NCI-H526 (cell line): Measurements from ENCODE around the gene UCP3.

Experiments used
- DNase-seq, 2 experiments: peaks; one replicate each; lab custom pipeline; 2025; lab: John Stamatoyannopoulos, UW

UCP3 gene

DNA sequence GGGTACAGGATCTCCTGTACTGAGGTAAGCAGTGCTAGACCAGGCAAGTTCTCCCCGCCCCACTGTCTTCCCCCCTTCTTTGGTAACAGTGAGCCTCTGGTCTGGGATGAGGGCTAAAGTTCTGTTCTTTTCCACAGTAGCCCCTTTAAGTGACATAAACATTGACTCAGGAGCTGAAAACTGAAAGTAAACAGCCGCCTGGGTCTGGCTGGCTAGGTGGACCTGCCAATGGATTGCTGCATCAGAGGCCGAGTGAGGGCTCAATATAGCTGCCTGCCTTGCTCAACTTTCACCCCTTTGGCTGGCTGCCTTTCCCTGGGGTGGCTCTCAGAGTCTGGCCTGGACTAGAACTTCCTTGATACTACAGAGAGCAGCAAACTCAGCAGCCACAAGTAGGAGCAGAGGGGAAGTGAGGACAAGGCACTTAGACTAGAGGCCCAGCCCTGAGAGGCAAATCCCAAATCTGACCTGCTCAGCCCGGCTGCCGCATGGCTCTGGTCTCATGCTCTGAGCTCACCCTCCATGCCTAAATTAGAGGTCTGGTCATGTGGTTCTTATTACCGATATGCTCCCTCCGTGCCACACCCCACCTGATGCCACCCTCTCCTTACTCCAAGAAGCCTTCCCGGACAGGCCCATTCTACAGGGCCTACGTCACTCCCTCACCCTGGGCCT lies 9.6 kb upstream of the UCP3 start:
- no peak for DNase-seq

DNA sequence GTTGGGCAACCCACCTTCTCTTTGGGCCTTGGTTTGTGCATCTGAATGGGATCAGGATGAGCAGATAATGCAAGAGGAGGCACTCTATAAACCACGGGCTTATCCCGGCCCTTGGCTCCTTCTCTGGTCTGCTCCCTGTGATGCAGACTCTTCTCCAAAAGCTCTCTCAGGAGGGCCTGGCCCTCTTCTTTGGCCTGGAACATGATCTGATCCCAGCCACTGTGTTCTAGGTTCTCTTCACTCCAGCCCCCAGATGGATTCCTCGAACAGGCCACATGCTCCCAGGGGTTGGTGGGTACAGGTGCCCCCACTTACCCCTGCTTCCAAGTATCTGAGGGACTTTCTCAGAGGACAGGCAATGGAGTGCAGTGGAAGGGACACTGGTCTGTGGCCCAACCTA lies 8.7 kb upstream of the UCP3 start:
- DNase-seq: no peak

DNA sequence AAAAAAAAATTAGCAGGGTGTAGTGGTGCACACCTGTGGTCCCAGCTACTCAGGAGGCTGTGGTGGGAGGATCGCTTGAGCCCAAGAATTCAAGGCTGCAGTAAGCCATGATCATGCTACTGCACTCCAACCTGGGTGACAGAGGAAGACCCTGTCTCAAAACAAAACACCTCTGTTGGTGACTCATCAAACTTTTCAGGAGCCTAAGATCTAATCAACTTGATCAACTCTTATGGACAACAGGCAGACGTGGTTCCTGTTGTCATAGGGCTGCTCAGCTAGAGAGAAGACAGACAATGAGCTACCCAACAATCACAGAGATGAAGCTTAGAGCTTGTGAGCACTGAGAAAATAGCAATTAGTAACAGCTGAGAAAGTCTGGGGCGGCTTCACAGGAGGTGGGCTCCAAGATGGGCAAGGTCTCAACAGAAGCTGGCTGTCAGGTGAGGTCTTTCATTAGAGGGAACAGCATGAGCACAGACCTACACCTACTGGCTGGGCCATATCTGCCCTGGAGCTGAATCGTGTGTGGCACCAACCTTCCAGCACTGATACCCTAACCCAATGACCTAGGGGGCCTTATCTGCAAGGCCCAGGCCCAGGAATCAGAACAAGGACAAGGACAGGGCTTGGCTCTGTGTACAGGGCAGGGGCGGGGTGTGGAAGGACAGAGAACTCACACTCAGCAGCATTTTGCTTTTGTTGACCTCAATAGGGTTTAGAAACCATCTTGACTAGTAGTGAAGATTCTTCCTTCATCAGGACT lies 7.2 kb upstream of the UCP3 start:
- no peak for DNase-seq

DNA sequence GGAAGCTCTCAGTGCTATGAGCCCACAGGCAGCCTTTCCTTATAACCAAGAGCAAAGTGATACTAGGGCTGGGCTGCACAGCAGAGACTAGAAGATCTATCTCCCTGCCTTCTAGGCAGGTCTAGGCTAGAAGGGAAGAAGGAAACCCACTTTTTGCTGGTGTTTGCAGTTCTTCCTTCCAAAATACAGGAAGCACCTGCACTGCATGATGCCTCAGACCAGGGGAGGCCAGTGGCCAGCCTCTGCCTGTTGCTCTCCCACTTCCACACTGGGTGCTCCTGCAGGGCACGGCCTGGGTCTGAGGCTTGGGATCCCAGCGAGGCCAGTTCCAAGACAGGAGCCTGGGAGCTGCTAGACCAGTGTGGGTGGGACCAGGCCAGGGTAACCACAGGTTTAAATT lies 6.0 kb upstream of the UCP3 start:
- no peak for DNase-seq

DNA sequence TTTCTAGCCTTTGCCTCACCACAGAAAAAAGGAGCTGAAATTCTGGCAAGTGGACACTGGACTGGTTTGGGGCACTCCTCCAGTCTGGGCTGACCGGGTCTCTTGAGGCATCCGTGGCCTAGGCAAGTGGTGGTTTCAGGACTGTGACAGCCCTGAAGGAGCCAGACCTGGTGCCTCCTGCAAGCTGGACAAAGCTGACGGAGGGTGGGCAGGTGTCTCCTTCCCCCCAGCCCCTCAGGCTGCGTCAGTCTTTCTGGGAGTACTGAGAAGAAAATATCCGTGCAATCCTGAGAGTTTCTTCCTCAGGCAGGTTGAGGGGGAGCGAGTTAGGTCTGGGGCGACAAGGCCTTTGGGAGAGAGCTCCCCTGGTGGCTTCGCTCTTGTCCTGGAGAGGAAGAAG lies 4.3 kb upstream of the UCP3 start:
- DNase-seq: no peak

DNA sequence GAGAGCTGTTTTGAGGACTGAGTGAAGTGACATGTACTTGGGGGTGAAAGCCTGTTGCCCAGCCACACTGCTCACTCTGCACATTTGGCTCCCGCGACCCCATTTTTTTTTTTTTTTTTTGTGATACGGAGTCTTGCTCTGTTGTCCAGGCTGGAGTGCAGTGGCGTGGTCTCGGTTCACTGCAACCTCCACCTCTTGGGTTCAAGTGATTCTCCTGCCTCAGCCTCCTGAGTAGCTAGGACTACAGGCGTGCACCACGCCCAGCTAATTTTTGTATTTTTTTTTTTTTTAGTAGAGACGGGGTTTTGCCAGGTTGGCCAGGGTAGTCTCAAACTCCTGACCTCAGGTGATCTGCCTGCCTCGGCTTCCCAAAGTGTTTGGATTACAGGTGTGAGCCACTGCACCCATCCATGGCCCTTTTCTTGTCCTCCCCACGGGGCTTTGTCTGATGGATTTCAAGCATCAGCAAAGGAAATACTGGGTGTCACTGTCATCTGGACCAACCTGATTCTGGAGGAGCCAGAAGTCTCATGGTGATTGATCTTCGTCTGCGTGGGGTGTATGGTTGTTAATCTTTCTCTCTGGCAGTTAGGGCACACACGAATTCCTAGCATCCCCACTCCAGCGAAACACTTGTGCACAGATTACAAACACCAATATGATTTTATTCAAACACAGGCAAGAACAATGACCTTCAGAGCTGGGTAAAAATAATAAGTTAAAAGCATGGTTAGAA lies 3.4 kb upstream of the UCP3 start:
- no peak for DNase-seq

DNA sequence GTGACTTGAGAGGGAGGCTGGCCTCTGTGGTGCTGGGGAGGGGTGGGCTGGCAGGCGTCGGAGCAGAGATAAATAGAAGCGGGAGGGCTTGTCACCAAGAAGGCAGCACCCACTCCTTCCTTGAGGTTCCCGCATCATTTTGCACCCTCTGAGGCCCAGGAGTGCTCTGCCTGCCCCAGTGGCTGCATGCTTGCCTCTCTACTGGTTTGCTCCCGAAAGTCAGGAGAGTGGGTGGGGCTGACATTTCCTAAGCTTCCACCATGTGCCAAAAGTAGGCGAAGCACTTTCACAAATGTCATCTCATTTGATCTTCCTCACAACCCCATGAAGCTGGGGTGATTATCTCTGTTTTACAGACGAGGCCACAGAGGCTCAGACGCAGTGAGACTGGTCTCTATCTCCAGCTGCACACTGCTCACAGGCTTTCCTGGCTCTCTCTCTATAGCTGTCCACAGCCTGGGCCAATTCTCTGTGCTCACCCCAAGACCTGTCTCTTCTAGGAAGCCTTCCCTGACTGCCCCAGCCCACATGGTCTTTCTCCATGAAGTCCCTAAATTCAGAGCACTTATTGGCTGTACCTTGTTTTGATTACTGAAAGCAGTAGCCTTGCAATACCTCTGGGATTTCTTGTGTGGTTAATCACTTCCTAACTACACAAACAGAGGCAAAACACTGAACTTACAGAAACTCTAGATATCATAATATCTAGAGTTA lies 2.6 kb upstream of the UCP3 start:
- no peak for DNase-seq

DNA sequence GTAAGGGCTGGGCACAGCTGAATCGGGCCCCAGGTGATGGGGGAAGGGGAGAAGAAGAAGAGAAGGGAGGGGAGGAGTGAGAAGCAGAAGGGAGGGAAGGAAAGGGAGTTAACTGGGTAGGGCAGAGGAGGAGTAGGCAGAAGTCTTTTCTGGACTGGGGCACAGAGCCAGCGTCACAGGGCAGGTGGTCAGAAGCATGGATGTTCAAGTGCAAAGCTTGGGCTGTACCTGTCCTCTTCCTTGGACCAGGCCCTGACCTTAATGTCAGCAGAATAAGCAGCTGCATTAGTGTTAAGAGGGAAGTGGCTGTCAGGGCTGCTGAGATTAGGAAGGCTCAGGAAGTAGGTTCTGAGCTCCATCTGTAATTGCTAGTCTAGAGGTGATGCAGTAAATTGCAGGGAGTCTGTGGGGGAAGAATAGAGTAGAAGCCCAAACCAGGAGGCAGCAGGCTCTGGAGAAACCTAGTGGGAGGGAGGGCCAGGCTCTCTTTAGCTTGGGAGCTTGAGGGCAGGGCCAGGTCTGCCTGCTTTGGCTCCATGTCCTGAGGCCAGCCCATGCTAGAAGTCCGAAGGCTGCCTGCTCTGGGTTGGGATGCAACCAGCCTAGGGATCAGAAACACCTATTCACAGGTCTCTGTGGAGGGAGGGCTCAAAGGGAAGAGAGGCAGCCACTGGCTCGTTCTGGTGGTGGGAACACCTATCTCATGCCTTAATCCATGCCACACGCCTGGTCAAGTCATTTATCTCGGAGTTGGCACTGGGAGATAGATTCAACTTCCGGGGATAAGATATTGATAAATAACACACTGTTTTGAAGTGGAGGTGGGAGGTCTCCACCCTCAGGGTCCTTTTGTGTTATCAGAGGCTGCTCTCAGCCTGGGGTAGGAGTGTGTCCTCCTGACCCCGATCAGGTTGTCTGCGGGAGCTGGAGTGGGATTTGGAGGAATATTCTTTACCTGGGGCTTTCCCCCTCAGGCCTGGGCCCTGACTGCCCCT lies 1.7 kb upstream of the UCP3 start:
- DNase-seq: no peak

DNA sequence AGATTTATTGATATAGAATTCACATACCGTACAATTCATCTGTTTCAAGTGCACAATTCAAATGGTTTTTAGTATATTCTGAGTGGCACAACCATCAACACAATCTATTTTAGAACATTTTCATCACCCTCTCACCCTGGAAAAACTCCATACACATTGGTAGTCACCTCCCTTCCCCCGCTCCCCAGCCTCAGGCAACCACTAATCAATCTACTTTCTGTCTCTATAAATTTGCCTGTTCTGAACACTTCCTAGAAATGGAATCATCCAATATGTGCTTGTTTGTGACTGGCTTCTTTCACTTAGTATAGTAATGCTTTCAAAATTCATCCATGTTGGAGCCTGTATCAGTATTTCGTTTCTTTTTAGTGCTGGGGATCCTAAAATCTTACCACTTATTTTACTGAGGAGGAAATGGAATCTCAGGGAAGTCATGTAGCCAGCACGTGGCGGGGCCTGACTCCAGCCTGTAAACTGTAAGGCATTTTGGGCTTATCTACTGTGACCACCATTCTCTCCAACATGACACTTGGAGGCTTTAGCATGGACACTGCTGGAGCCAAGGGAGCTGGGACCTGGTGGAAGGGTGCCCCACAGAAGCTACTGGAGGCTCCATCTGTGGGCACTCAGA lies 905 bp upstream of the UCP3 start:
- DNase-seq: no peak

DNA sequence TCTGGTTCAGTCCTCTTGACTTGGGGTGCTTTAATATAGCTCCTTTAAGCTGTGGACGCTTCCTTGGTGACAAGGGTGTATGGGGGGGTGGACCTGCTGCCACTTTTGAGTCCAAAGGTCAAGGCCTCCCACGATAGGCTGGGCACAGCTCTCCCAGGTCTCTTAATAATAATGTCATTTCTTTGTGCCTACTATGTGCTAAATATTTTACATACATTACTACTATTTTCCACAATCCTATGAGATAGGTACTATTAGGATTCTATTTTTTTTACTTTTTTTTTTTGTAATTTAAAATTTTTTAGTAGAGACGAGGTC lies 304 bp upstream of the UCP3 start:
- DNase-seq: no peak

DNA sequence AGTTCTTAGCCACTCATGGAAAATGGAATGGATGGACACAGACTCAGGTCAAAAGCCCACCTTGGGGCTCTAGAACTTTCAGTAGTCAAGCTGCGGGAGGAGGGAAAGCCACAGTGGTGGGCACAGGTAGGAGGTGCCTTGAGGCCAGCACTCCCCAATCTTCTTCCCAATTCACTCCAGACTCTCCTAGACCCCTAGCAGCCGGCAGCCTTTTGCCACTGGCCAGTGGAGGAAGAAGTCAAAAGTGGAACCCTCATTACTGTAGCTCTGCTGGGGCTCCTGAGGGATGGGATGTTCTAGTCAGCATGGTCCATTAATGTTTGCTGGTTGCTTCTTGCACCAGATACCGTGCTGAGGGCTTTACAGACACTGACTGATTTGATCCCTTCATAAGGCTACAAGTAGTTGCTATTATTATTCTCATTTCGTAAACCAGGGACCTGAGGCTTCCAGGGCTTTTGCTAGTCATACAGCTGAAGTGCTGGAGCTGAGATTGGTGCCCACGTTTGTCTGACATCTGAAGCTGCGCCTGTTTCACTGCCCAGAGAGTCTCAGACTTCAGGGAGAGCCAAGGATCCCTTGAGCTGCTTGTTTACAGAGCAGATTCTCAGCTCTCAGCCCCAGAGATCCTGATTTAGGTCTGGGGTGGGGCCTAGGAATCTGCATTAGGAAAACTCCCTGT lies 1.1 kb downstream of the UCP3 start:
- no peak for DNase-seq

DNA sequence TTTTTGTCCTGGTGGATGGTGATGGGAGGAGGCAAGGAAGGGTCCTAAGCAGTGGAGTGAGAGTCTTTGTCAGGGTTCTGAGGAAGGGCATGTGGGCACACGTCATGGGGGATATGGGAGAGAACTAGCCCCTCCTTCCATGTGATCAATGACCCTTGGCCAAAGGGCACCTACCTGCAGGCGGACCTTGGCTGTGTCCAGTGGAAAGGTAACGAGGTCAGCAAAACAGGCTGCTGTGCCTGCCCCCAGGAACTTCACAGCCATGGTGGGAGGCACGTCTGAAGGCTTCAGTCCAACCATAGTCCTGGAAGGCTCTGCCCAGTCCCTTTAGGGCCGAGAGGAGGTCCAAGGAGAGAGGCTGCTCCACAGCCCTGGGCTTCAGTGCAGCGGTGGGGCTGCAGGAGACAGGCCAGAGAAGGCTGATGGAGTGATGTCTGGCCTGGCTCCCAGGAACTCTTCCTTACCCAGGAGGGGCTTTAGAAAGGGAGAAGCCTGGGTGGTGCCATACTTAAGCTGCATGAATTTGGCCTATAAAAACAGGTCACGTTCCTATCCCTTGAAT lies 2.1 kb downstream of the UCP3 start:
- no peak for DNase-seq

DNA sequence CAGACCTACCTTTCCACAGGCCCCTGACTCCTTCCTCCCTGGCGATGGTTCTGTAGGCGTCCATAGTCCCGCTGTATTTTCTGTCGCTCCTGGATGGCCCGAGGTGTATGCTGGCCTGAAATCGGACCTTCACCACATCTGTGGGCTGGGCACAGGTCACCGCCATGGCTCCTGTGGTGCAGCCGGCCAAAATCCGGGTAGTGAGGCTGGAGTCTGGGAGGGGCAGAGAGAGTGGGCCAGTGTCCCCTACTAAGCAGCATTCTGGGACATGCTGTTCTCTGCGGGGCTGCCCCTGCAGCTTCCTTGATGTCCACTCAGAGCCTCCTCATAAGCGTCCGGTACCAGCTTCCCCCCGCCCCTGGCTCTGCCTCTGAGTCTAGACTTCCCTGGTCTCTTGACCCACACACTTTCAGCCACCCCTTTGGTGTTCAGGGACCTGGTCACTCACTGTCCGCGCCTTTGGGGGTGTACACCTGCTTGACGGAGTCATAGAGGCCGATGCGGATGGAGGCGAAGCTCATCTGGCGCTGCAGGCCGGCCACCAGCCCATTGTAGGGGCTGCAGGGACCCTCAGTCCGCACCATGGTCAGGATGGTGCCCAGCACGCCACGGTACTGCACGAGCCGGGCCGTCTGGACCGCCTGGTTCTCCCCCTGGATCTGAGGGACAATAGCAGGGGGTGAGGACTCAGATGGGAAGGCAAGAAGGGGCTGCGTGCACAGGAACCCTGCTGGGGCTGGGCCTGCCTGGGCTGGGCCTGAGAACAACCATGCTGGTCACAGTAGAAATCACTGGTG lies 3.0 kb downstream of the UCP3 start:
- no peak for DNase-seq

DNA sequence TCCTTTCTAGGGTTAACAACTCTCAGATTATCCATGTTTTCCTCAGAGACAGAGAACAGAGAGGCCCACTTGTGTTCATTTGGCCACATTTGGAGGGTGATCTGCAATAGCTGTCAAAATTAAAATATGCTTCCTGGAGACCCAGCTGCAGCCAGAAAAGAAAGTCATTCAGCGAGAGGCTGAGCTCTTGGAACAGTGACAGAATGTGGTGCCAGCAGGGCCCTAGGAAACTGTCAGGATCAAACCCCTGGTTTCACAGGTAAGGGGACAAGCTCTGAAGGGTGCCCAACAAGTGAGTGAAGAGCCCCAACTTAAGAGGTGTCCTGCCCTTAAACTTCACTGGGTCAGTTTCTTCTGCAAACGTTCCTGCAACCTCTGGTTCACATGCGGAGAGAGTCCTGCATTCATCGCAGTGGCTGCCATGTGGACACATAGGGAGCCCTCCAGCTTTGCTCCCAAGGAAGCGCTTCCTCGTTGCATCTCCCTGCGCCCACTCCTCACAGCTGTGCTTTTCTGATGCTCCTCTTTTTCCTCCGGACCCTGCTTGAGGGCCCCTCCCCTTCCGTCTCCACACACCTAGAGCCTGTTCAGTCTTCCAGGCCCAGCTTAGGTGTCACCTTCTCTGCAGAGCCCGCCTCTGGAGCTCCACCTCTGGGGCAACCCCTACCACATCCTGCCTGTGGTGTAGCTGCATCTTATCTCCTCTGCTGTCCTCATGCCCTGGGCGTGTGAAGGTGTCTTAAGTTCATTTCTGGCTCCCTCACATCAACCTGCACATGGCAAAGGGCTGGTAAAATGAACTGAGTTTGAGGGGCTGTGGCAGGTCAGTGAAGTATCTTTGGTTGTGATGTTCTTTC lies 3.9 kb downstream of the UCP3 start:
- no peak for DNase-seq

DNA sequence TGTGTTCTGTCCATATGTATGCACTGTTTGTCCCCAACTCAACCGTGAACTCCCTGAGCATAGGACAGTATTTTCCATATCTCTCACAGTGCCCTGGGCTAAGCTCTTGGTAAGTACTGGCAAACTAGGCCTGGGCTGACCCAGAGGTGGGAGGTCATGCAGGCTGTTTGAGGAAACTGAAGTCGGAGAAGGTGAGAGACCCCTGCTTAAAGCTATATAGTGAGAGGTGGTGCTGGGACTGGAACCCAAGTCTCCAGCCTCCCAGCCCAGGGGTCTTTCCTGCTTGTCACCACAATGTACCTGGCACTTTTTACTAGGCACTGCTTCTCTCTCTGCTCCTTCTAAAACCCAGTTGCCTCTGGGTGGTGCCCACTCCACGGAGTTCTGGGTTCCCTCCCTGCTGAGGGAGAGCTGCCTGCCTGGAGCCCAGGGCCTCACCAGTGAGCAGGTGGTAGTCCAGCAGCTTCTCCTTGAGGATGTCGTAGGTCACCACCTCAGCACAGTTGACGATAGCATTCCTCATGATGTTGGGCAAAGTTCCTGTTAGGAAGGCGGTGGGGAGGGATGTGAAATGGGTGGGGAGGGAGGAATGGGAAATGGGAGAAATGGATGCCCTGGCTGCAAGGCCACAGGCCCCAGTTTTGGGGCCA lies 4.7 kb downstream of the UCP3 start:
- DNase-seq: no peak

DNA sequence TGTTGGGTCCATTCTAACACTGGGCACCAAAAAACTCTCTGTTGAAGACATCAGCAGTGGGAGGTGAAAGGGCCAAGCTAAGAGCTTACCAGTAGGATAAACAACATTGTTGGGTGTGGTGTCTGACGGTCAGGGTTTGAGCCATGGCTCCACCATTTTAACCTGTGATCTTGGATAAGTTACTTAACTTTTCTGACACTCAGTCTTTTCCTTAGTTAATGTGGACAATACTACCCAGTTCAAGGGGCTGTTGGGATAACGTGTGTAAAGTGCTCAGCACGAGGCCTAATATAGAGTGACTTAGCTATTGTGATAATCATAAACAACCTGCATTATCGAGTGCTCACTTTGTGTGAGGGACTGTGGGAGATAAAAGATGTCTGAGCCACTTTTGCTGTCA lies 6.1 kb downstream of the UCP3 start:
- no peak for DNase-seq

DNA sequence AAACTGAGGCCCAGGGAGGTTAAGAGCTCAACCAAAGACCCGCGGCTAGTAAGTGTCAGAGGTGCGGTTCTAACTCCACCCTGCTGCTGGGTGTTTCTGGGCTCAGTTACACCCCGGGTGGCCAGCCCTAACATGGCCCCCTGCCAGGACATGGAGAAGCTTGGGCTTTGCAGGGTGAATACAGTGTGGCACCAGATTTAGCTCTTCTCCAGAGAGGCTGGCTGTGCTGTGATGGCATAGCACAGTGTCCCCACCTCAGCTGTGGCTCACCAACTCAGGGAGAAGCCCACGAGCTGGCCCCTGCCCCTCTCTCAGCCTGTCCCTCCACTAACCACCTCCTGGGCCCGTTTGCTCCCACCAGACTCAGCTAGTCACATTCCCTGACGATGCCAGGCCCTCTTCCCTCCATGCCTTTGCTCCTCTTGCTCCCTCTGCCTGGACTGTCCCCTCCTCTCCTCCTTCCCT lies 7.0 kb downstream of the UCP3 start:
- no peak for DNase-seq
